Right renal cortex interstitium (tissue), 3 donors: Measurements from ENCODE around the gene SF3B3. TPM values are rescaled to one million over a fixed set of nuclear protein-coding genes. Genes with fewer than 3 reads are reported as not detected.

Experiments
- DNase-seq, 3 donors: peaks; one replicate each; pipeline ENCODE4 v3.0.0-alpha.2; 2013; ENCODE audit warnings: low read depth in 3 of 3, low spot score in 2 of 3
- polyA plus RNA-seq, 3 donors: library from polyadenylated mRNA; unstranded; fragments of 120-200 nt; gene quantifications; one replicate each; pipeline ENCODE4 v1.2.1, GENCODE V29; 2013; ENCODE audit not compliant: insufficient read length in 3 of 3

SF3B3 gene
- polyA plus RNA-seq, 3 donors: 388 to 395 (median 388) TPM

GRCh38 chr16:70561623-70562022 is 38.0 kb downstream of the SF3B3 start:
- no peak for DNase-seq

GRCh38 chr16:70563636-70564035 is 40.0 kb downstream of the SF3B3 start:
- DNase-seq: no peak

GRCh38 chr16:70565053-70565452 is 41.4 kb downstream of the SF3B3 start:
- DNase-seq: no peak

- DNase-seq: no peak
Observed at GRCh38 chr16:70568601-70569237, 45.1 kb downstream of the SF3B3 start.

- no peak for DNase-seq
Observed at GRCh38 chr16:70569752-70570151, 46.1 kb downstream of the SF3B3 start.

GRCh38 chr16:70570967-70571570 is 47.5 kb downstream of the SF3B3 start:
- DNase-seq: no peak

- no peak for DNase-seq
Observed at GRCh38 chr16:70571623-70572022, 48.0 kb downstream of the SF3B3 start.

- DNase-seq: no peak
Observed at GRCh38 chr16:70572050-70572925, 48.7 kb downstream of the SF3B3 start.

GRCh38 chr16:70572926-70573270 is 49.3 kb downstream of the SF3B3 start:
- DNase-seq: no peak

- DNase-seq: peak; percentile 66 to 78 (median 71)
Observed at GRCh38 chr16:70573451-70574121, 50.0 kb downstream of the SF3B3 start.

- DNase-seq: no peak
Observed at GRCh38 chr16:70574595-70575271, 51.1 kb downstream of the SF3B3 start.

- DNase-seq: no peak
Observed at GRCh38 chr16:70575376-70575775, 51.8 kb downstream of the SF3B3 start.

GRCh38 chr16:70576431-70577255 is 53.0 kb downstream of the SF3B3 start:
- DNase-seq: peak; percentile 14 to 29 (median 23)

- DNase-seq: no peak
Observed at GRCh38 chr16:70577256-70577698, 53.7 kb downstream of the SF3B3 start.

GRCh38 chr16:70578035-70578434 is 54.4 kb downstream of the SF3B3 start:
- no peak for DNase-seq

- no peak for DNase-seq
Observed at GRCh38 chr16:70579248-70579647, 55.6 kb downstream of the SF3B3 start.

GRCh38 chr16:70579648-70580630 is 56.3 kb downstream of the SF3B3 start:
- DNase-seq: no peak

GRCh38 chr16:70582280-70582978 is 58.8 kb downstream of the SF3B3 start:
- no peak for DNase-seq
